Left lobe of liver (tissue), 2 donors: ENCODE data around the gene OR51V1. TPM values are rescaled to one million over a fixed set of nuclear protein-coding genes. Genes with fewer than 3 reads are reported as not detected.
"Not testable (repeated sequence)": the region's sequence is repeated elsewhere in the genome, so short reads cannot be mapped to it uniquely, and the experiment has no call there.

Experiments
- ATAC-seq: fragments of 200-7000 bp; cut with Tn5 transposase; one replicate; pipeline ENCODE4 v1.9.1; 2020; ENCODE audit warnings: mild to moderate bottlenecking, moderate library complexity
- DNase-seq: peaks from one replicate; pipeline ENCODE4 v3.0.0-alpha.2; 2020; ENCODE audit warnings: low spot score
- total RNA-seq: library from RNA; stranded (reverse); gene quantifications from one replicate; pipeline ENCODE4 v1.2.1, GENCODE V29; 2021
- donor health status: DM: no; HTN: no; CAD: no; lungs with moderate emphysema.
- donor health status: DM: no; HTN: yes; CAD: no.

Gene OR51V1
- total RNA-seq, 1 donor from 2014 or later, result not detected

DNA sequence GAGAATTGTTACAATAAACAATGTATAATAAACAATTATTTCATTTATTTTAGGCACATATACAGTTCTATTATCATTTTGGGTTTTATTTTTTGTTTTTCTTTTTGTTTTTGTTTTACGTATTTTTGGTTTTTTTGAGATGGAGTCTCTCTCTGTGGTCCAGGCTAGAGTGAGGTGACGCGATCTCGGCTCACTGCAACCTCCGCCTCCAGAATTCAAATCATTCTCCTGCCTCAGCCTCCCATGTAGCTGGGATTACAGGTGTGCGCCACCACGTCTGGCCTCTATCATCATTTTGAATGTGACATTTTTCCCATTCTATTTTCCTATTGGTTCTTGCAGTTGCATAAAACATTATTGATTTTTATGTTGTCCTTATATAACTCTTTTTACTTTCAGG, 25.5 kb downstream of the OR51V1 start:
- ATAC-seq, result no peak
- no peak for DNase-seq

DNA sequence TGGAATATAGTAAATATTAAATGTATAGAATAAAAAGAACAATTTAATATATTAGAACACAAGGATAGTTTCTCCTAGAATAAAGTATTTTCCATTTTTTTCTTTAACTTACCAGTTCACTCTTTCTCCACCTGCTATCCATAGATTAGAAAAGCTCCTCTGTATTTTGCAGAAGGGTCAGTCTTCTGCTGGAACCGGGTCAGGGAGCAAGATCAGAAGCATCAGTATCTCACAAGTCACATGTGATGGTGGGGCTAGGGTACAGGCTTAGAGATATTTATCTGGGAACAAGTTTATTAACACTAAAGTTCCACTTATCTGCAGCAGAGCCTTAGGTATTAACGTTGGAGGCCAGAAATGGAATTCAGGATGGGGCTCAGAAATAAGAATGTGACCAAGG, 28.6 kb downstream of the OR51V1 start:
- DNase-seq (no peak), ATAC-seq (no peak)

DNA sequence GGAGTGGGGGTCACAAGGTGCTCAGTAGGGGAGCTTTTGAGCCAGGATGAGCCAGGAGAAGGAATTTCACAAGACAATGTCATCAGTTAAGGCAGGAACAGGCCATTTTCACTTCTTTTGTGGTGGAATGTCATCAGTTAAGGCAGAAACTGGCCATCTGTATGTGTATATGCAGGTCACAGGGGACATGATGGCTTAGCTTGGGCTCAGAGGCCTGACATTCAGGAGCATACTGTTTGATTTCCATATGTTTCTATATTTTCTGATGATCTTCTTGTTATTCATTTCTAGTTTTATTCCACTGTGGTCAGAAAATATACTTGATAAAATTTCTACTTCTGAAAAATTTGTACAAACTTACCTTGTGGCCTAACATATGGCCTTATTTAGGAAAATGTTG, 34.6 kb downstream of the OR51V1 start:
- DNase-seq, ATAC-seq: not testable (repeated sequence)

DNA sequence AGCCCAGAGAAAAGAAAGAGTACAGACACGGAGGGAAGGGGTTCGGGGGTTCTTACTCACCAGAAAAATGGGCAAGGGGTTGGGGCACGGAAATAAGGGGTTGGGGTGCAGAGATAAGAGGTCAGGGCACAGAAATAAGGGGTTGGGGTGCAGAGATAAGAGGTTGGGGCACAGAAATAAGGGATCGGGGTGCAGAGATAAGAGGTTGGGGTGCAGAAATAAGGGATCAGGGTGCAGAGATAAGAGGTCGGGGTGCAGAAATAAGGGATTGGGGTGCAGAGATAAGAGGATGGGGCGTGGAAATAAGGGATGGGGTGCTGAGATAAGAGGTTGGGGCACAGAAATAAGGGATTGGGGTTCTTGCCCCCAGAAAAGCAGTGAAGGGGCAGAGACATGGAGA, 35.7 kb downstream of the OR51V1 start:
- DNase-seq, ATAC-seq: not testable (repeated sequence)

DNA sequence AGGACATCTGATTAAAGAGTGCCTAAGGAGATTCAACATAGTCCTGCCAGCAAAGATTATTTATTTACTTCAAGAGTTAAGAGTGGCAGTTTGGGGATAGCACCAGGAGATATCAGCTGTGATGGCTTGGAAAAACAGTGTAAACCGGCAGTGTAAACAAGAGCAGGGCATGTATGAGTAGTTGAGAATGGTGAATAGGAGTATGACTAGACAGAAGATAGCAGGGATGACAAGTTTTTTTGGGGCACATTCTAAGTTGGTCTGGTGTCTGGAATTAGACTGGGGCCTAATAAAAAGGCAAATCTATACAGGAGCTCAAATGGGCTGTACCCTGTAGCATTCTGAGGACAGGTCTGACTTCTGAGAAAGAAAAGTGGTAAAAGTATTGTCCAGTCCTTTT, 39.4 kb downstream of the OR51V1 start:
- ATAC-seq, DNase-seq: not testable (repeated sequence)

DNA sequence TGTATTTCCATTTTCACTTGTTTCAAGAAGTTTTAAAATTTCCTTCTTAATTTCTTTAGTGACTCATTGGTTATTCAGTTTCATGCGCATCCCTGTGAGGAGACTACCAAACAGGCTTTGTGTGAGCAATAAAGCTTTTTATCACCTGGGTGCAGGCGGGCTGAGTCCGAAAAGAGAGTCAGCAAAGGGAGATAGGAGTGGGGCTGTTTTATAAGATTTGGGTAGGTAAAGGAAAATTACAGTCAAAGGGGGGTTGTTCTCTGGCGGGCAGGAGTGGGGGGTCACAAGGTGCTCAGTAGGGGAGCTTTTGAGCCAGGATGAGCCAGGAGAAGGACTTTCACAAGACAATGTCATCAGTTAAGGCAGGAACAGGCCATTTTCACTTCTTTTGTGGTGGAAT, 40.3 kb downstream of the OR51V1 start:
- not testable (repeated sequence) for DNase-seq, ATAC-seq

DNA sequence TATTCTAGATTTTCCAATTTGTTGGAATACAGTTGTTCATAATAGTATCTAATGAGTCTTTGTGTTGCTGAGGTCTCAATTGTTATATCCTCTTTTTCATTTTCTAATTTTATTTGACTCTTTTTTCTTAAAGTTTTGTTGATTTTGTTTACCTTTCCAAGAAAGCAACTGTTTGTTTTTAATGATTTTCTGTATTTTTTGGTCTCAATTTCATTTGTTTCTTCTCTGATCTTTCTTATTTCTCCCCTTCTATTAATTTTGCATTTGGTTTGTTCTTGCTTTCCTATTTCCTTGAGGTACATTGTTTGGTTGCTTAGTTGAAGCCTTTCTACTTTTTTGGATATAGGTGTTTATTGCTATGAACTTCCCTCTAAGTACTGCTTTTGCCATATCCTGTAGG, 40.7 kb downstream of the OR51V1 start:
- ATAC-seq (no peak), DNase-seq (no peak)

DNA sequence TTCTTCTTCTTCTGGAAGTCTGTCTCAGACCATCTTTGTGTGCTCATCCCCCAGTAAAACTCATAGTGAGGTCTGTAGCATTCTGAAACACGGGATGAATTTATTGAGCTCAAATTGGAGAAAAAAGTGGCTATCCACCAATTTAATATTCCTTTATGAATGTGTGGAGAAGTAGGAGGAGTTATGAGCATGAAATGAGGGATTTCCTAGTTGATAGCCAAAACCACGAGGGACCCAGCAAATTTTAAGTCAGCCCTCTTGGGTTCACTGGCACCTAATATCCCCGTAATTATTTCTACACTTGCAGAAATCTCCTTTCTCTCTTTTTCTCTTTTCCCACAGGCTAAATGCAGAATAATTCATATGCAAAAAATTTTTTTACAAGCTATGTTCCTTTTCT, 45.8 kb downstream of the OR51V1 start, which contains the start of gene OR52A1:
Gene OR52A1 (minus strand): TSS at position 101 of the 400 bp plus-strand sequence. CDS start 2,388 bp downstream, outside the sequence.
- no peak for DNase-seq
- no peak for ATAC-seq

DNA sequence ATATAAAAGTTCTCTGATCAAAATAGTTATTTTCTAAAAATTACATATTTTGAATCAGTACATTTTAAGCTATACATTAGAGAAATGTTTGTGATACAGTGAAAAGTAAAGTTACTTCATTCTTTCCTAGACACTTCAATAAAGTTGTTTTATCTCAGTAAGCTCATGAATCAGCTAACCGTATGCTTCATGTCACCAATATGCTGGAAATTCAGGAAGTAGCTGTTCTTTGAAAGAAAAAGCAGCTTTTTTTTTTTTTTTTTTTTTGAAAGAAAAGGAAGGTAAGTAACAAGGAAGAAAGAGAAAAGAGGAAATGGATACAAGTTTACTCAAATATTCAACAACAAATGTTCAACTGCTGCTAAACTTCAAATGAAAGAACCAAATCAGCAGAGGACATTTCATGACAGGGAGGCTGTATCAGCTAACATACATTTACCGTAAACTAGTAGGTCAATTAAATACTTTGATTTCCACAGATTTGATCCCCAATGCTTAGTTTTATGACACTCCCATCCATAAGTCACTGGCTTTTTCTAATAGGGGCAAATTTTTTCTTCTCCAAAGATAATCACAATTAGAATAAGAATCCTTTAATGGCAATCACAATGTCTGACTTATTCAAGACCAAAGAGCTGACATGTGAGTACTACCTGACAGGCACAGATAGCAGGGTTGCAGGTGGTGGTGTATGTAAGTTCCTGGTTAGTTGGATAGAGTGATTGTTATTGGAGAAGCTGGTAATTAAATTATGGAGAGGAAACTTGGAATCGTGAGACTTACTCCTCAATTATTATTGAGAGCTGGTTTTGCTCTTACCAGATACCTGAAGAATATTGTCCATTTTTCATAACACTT, 46.7 kb downstream of the OR51V1 start:
- no peak for DNase-seq
- no peak for ATAC-seq

DNA sequence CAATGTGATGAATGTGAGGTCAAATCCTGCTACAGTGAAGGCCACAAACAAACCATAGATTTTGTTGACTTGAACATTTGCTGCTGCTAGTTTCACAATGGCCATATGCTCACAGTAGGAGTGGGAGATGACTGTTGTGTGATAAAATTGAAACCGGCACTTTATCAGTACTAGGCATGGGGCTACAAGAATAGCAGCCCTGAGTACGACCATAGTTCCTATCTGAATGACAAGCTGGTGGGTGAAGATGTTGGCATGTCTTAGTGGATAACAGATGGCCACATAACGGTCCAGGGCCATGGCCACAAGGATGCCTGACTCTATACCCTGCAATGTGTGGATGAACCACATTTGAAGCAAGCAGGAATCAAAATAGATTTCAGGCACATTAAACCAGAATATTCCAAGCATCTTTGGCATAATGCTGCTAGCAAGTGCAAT, 48.7 kb downstream of the OR51V1 start:
- no peak for ATAC-seq

More for the DNA sequence above, 48.7 kb downstream of the OR51V1 start:
- no peak for DNase-seq

Other genes with a start within 250 kb of the OR51V1 start
- gene OR51A2, start 245.0 kb downstream of the OR51V1 start, total RNA-seq, result not detected
- gene OR51L1, start 205.8 kb downstream of the OR51V1 start, total RNA-seq, result not detected
- gene OR52J3, start 154.2 kb downstream of the OR51V1 start, total RNA-seq, result not detected
- gene OR52E2, start 141.1 kb downstream of the OR51V1 start, total RNA-seq, result not detected
- not detected for gene OR52E1, start 131.1 kb downstream of the OR51V1 start, total RNA-seq
- not detected for gene OR52A5, start 62.3 kb downstream of the OR51V1 start, total RNA-seq
- not detected for gene OR52A1, start 45.9 kb downstream of the OR51V1 start, total RNA-seq
- 143 TPM for gene HBB, start 26.4 kb upstream of the OR51V1 start, total RNA-seq
- 2.1 TPM for gene HBD, start 33.8 kb upstream of the OR51V1 start, total RNA-seq
- gene HBG1, start 49.2 kb upstream of the OR51V1 start, total RNA-seq, result 2.5 TPM
- gene HBG2, start 54.1 kb upstream of the OR51V1 start, total RNA-seq, result 7.6 TPM
- 1.9 TPM for gene HBE1, start 69.3 kb upstream of the OR51V1 start, total RNA-seq
- not detected for gene OR51B4, start 101.3 kb upstream of the OR51V1 start, total RNA-seq
- gene OR51B2, start 123.6 kb upstream of the OR51V1 start, total RNA-seq, result not detected
- gene OR51B5, start 142.8 kb upstream of the OR51V1 start, total RNA-seq, result 0.15 TPM
- not detected for gene OR51B6, start 150.8 kb upstream of the OR51V1 start, total RNA-seq
- not detected for gene OR51M1, start 183.1 kb upstream of the OR51V1 start, total RNA-seq
- not detected for gene OR51Q1, start 221.4 kb upstream of the OR51V1 start, total RNA-seq
- gene OR51I1, start 240.8 kb upstream of the OR51V1 start, total RNA-seq, result not detected
- not detected for gene OR51I2, start 248.6 kb upstream of the OR51V1 start, total RNA-seq